Pulmonary artery endothelial cell (primary cell): ENCODE data around the gene RBM34. TPM values are rescaled to one million over a fixed set of nuclear protein-coding genes. Genes with fewer than 3 reads are reported as not detected.
"Not testable (repeated sequence)": the region's sequence is repeated elsewhere in the genome, so short reads cannot be mapped to it uniquely, and the experiment has no call there.

Experiments
- DNase-seq: peaks from one replicate; pipeline ENCODE4 v3.0.0-alpha.2; 2011; ENCODE audit warnings: low read depth, low spot score
- total RNA-seq: library from RNA; depleted of rRNA; stranded (reverse); fragments of >200 nt; gene quantifications from 2 replicates; pipeline ENCODE4 v1.2.3, GENCODE V29; 2014

Gene RBM34, protein sequence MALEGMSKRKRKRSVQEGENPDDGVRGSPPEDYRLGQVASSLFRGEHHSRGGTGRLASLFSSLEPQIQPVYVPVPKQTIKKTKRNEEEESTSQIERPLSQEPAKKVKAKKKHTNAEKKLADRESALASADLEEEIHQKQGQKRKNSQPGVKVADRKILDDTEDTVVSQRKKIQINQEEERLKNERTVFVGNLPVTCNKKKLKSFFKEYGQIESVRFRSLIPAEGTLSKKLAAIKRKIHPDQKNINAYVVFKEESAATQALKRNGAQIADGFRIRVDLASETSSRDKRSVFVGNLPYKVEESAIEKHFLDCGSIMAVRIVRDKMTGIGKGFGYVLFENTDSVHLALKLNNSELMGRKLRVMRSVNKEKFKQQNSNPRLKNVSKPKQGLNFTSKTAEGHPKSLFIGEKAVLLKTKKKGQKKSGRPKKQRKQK
- total RNA-seq = 52.2 and 57.3 TPM in 2 replicates

DNA sequence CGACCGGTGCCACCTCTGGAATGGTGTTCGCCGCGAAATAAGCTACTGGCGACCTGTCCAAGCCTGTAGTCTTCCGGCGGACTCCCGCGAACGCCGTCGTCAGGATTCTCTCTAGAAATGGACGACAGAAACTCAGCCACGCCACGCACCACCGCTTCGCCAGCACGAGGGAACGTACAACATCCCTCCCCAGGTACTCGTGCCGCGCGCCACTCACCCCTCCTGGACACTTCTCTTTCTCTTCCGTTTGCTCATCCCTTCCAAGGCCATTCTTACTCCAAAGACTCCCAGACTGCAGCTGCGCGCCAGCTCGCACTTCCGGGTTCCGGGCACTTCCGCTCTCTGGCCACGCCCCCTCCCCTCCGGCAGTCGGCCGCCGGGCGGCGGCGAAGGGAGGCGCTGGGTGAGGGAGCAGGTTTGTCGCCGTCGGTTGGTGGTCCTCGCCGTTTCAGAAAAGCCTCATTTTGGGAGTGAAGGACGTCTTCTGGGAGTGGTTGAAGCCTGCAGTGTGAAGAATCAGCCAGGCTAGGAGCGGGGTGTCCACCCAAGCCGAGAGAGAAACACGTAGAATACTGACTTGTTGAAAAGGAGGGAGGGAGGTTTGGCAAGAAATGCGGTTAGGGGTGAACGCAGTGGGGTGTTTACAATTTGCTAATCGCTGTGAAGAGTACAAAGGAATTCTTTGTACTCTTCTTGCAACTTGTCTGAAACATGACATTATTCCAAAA is at the start of gene RBM34:
TSS of gene RBM34 (minus strand) at position 294 of the 728 bp plus-strand sequence. CDS start at position 270, 24 bp downstream.
- peak; percentile 48 for DNase-seq

DNA sequence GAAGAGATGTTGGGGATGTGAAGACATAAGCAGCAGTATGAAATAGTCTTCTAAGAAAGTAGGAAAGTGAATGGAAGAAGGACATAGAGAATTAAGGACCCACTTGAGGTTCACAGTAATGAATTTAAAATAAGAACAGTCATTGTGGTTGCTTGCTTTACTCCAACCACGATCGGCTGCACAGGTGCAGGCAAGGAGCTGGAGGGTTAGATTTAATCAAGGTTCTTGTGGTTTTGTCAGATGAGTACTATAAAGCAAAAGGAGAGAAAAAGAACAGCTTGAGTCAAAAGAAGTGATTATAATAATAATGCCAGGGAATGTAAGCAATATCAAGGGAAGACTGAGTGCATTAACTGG is 46.1 kb upstream of the RBM34 start:
- DNase-seq = no peak

DNA sequence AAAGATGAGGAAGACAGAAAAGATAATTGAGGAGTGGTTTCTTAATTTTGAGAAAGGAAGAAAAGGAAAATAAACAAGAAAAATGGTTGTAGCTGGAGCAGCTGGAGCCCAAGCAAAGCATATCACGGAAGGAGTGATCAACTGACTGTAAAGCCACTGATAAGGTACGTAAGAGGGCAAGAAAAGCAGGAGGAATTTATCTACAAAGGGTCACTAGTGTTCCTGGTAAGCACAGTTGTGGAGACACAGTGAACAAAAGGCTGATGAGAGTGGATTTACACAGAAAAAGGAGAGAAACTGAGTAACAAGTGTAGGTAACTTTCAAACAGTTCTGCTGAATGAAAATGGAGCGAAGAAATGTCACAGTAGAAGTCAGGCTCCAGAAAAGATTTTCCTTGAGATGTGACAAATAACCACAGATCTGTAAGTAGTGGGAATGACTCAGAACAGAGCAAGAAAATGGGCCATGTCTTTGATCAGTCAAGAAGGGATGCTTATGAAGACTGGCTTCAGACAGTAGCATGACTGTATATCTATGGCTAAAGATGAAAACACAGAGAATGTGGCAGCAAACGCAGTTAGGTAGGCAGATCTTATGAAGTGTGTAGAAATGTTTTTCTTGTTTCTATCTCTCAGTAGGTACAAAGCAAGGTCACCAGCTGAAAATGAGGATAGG is 45.6 kb upstream of the RBM34 start:
- DNase-seq = no peak

DNA sequence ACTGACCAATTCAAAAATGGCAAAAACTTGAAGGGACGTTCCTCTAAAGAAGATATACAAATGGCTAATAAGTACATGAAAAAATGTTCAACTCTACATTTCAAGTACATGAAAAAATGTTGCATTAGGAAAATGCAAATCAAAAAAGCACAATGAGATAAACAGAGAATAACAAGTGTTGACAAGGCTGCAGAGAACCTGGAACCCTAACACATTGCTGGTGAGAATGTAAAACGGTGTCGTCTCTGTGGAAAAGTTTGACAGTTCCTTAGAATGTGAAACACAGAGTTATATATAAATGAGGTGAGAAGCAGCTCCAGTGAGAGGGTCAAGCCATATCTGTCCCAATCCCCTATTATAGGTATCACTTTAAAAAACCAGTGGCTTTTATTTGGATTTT is 44.6 kb upstream of the RBM34 start:
- DNase-seq = no peak

DNA sequence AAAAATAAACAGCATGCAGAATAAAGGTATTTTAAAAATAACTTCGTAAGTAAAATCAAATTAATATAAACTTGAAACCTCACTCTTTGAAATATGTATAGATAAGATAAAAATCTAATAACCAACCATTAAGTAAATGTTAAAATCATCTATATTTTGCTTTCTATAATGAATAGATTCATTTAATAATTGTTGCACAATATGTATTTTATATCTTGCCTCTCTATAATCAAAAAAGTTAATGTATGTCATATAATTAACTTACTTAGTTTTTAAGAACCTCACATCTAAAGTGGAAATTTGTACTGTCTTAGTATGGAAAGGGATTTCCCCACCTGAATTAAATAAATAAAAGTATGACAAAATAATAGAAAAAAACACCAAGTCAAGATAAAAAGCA is 42.4 kb upstream of the RBM34 start:
- no peak for DNase-seq

DNA sequence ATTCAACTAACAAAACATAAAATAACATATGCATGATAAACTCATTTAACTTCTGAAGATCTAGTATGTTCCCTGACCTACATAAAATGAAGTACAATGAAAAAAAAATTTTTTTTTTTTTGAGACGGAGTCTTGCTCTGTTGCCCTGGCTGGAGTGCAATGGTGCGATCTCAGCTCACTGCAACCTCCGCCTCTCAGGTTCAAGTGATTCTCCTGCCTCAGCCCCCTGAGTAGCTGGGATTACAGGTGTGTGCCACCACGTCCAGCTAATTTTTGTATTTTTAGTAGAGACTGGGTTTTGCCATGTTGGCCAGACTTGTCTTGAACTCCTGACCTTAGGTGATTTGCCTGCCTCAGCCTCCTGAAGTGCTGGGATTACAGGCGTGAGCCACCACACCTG is 41.4 kb upstream of the RBM34 start:
- not testable (repeated sequence) for DNase-seq

DNA sequence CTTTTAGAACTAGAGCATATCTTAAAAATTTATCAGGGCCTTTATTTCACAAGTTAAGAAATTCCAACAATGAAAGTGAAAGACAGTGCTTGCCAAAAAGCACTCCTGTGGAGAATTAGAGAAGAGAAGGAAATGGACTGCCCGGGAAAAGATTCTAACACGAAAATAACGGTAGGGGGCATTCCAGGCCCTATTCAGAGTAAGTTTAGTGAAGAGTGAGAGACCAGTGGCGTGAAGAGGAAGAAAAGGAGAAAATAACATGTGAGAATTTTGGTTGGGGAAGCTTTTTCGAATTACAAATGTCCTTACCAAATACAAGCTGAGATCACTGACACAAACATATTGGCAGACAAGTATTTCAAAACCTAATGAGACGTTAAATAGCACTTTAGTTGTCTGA is 38.4 kb upstream of the RBM34 start:
- peak; percentile 10 for DNase-seq

DNA sequence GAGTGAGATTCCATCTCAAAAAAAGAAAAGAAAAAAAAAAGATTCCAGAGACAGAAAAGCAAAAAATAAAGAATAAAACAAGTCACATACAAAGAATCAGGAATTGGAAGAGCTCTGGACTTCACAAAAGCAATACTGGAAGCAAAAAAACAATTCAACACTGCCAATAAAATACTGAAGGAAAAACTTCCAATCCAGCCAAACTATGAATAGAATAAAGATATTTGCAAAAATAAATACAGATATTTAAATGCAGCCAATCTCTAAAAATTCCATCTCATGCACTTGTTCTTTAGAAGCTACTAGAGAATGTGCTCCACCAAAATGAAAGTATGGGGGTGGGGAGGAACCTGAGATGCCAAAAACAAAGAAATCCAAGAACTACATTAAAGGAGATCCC is 29.4 kb upstream of the RBM34 start:
- no peak for DNase-seq

DNA sequence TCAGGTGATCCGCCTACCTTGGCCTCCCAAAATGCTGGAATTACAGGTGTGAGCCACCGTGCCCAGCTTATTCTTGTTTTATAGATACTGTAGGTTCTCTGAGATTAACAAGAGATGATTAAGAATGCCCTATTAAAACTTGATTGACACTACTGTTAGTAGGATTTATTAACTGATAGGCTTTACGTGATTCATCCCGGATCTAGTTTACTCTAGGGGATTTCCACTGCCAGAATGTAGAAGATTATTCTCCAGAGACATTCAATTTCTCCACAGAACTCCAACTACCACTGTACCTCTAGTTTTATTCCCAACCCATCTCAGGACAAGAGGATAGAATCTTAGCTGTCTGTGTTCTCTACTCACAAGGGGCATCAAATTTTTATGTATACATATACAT is 26.3 kb upstream of the RBM34 start:
- DNase-seq = no peak

DNA sequence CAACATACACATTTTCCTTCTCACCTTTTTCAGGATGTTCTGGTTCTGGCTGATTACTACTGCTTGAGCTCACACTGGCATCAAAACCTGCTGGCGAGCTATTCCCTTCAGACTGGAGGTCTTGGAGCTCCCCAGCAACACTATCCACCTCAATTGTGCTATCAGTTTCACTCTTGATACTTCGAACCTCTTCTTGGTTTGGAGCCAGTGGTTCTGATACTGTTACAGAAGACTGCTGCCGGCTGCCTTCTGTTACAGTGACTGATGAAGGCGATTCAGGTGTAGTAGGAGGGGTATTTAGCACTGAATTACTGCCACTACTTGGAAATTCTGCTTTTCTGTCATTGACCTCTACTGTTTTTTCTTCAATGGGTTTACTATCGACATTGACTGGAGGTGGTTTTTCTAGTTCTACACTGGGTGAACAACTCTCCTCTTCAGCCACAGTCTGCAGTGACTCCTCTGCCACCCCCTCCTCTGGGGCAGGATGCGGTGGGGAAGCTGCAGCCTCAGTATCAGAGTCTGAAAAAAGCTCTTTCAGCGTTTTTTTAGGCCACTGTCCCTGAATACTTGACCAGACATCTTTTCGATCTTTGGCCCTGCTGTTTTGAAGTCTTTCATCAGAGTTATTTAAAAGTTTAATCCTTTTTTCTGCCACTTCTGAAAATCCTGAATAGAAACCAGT is 20.7 kb upstream of the RBM34 start:
- no peak for DNase-seq

DNA sequence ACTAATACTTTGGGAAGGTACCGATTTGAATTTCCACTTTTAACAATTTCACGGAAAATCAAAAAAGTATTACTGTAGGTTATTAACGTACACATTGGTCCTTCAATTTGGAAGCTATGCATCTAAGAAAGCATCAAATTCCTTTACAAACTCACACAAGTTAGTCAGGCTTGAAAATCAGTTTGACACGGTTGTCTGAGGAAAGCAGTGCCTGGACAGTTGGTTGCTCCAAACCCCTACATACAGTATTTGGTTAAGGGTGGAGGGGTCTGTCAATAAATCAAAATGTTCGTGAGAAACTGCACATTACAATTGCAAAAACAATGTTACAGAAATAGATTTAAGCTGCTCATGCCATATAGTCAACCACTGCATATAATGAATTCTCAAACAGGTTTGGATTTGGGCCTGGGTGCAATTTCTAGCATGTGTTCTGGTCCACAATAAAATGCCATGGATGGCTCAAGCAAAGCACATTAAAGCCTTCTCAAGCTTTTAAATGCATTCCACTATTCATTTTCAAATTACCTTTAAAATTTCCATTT is 19.9 kb upstream of the RBM34 start:
- DNase-seq = no peak

DNA sequence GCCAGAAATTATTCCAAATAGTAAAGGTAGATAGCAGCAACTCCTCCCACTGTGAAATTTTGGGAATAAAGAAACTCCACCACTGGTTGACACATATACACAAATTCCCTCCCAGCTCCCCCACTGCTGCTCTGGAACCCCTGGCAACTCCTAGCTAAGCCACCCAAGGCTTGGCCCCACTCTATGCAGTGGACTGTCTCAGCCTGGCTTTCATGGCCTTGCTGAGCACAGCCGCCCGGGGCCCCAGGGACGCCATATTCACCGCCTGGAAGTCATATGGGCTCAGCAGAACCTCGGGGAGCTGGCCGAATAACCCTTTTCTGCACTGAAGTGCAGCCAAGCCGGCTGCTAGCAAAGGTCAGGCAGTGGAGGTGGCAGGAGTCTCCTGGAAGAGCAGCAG is 15.4 kb upstream of the RBM34 start:
- DNase-seq = no peak

DNA sequence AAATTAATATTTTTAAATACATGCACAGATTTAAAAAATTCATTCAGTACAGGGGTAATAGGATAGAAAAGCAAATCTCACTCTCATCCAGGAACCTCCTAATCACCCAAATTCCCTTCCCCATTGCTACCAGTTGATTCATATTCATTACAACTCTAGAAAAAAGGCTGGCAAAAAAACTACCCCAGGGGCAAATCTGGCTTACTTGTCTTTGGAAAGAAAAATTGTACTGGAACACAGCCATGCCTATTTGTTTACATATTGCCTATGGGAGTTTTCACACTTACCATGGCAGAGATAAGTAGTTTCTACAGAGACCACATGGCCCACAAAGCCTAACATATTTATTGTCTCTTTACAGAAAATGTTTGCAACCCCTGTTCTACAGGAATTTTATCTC is 8.9 kb upstream of the RBM34 start:
- no peak for DNase-seq

DNA sequence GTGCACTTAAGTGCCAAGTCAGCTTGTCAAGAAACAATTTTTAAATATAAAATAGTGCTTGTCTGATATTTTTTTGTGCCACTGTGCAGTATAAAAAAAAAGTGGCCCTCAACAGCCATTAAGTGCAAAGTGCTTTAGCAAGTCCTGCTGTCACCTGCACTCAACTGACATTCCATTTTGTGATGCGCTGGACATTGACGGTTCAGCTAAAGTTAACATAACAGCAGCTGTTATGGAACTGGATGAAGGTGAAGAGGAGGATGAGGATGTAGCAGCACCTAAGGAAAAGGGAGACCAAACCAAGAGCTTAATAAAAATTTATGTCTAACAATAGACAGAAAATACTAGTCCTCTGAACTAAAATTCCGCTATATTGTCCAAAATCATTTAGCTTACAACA is 7.3 kb upstream of the RBM34 start:
- no peak for DNase-seq

DNA sequence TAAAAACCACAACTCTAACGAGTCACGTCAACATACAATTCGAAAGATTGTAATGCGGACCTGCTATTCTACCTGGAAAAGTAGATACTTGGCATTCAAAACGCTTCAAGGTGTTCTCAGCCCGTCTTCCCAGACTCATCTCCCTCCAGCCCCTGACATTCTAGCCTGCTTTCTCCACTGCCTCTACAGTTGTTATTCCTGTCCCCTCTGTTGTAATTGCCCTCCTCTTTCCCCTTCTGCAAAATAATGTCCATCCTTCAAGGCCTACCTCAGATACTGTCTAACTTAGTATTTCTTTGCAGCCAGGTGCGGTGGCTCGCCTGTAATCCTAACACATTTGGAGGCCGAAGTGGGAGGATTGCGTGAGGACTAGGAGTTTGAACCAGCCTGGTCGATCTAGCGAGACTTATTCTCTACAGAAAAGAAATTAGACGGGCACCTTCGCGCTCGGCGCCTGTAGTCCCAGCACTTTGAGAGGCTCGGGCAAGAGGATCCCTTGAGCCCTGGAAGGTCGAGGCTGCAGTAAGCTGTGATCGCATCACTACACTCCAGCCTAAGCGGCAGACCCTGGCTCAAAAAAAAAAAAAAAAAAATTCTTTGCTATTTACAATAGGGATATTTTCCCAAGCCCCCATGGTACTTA is 756 bp upstream of the RBM34 start:
- DNase-seq = no peak

DNA sequence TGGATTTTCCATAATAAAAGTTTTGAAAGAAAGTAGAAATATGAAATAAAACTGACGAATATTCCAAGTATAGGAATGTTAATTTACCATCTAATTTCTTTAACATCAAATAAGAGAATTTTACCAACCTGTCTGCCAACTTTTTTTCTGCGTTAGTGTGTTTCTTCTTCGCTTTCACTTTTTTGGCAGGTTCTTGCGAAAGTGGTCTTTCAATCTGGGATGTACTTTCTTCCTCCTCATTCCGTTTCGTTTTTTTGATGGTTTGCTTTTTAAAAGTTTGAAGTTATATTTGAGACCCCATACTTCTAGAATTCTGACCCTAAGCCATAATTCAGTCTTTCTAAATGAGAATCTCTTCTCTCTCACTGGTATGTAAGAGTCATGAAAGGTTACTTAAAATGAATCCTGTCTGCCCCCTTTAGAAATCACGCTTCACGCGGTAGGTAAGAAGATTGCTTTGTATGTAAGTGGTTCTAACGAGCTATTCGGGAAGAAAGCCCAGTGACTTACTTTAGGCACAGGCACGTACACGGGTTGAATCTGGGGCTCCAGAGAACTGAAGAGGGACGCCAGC is 580 bp downstream of the RBM34 start:
- peak; percentile 33 for DNase-seq

DNA sequence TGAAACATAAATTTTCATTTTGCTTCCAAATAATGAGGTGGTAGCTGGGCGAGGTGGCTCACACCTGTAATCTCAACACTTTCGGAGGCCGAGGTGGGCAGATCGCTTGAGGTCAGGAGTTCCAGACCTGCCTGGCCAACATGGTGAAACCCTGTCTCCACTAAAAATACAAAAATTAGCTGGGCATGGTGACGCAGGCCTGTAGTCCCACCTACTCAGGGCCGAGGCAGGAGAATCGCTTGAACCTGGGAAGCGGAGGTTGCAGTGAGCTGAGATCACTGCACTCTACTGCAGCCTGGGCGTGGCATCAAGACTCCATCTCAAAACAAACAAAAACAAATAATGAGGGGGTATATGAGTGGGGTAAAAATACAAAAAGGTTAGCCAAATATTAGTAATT is 1.1 kb downstream of the RBM34 start:
- not testable (repeated sequence) for DNase-seq

DNA sequence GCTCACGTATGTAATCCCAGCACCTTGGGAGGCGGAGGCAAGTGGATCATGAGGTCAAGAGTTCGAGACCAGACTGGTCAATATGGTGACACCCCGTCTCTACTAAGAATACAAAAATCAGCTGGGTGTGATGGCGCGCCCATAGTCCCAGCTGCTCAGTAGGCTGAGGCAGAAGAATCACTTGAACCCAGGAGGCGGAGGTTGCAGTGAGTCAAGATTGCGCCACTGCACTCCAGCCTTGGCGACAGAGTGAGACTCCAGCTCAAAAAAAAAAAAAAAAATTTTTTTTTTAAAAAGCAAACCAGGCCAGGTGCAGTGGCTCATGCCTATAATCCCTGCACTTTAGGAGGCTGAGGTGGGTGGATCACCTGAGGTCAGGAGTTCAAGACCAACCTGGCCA is 1.8 kb downstream of the RBM34 start:
- not testable (repeated sequence) for DNase-seq

DNA sequence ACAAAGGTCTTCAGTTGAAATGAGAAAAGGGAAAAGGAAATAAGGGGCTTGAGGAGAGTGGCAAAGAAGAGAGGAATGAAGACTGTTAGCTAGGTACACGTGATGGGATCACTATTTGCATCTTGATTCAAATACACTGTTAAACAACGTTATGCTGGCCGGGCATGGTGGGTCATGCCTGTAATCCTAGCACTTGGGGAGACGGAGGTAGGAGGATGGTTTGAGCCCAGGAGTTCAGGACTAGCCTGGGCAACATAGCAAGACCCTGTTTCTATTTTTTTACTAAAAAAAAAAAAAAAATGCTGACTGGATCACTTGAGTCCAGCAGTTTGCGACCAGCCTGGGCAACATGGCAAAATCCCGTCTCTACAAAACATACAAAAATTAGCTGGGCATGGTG is 2.4 kb downstream of the RBM34 start:
- DNase-seq = no peak

DNA sequence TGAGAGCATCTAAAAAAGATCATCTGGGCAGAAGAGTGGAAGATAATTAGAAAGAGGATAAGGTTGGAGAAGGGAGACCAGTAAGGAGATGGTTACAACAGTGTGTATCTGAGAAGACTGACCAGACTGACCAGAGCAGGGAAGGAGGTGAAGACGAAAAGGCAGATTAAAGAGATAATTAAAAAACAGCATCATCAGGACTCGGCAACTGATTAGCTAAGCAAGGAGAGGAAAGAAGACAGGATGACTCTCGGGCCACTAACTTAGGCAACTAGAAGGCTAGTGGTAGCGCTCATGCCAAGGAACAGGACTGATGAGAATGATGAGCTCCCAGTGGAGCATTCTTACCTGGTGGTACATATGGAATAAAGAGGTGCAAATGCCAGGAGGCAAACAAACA is 3.9 kb downstream of the RBM34 start:
- DNase-seq = no peak

DNA sequence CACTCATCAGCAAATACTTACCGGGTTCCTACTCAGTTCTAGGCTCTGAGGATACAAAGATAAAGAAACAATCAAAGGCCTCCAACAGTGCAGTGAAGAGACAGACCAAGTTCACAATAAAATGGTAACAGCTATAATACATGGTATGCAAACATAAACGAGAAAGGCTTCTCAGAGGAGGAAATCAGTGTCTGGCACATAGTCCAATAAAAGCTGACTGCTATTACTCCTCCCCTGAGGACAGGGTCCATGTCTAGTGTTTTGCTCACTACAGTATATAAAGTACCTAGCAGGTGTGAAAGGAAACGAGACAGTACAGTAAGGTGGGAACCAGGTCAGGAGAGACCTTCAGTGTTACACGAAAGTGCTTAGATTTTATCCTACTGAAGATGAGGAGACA is 4.3 kb downstream of the RBM34 start:
- DNase-seq = no peak
